Testis (tissue), 2 donors: ENCODE results near the gene MED9.

Experiments
- CTCF ChIP-seq, 3 experiments: fragments of 450-650 bp in 2 of 3; fragments of 200-600 bp in 1 of 3; sonication (generic) in 1 of 3; IDR thresholded peaks; one replicate each; pipeline ENCODE4 v1.5.1; 2016 to 2019; ENCODE audit warnings: antibody characterized with exemption in 3 of 3, mild to moderate bottlenecking in 2 of 3, moderate library complexity in 1 of 3
- POLR2A ChIP-seq: fragments of 450-650 bp; IDR thresholded peaks from one replicate; pipeline ENCODE4 v1.6.1; 2017; ENCODE audit warnings: antibody characterized with exemption, mild to moderate bottlenecking, moderate library complexity

- TF ChIP-seq CTCF (IDR thresholded peaks at IDR 0.05) (no peak), POLR2A (no peak)
Measured at GRCh38 chr17:17463821-17464220, 13.0 kb upstream of the MED9 start.
